Measurements from ENCODE around the gene AKT3.

- TF ChIP-seq EZH2 (IDR thresholded peaks at IDR 0.05; ENCODE audit: low read depth, unreplicated experiment) (no peak), POLR2AphosphoS5 (IDR thresholded peaks at IDR 0.05; ENCODE audit: low read depth) (no peak), CTCF (conservative IDR thresholded peaks at IDR 0.05; ENCODE audit: low read depth in 2 of 2) (no peak), ZNF114 (CRISPR knock-in tag; IDR thresholded peaks at IDR 0.05) (no peak), REST (IDR thresholded peaks at IDR 0.05; ENCODE audit: unreplicated experiment) (no peak), ZNF331 (CRISPR knock-in tag; IDR thresholded peaks at IDR 0.05; ENCODE audit: low read depth) (no peak), EZH2phosphoT487 (IDR thresholded peaks at IDR 0.05; ENCODE audit: unreplicated experiment) (no peak)
Measured at GRCh38 chr1:243882276-243882675, 32.2 kb upstream of the AKT3 start.

Data from GM23338 (cell line).